Head of caudate nucleus (tissue), 42 donors: ENCODE data around the gene IL23A.

Experiments used
- DNase-seq, 42 donors: peaks; one replicate each; pipeline versions ENCODE4 v3.0.0 to v3.0.0-alpha.2; 2020 to 2021; ENCODE audit warnings: mixed read lengths in 7 of 42
- intact Hi-C: fragments of 100-400 bp; cut with DNase I; formaldehyde crosslinking; loops from one replicate; pipeline ENCODE4 v1.15.0; 2022

Gene IL23A

DNA sequence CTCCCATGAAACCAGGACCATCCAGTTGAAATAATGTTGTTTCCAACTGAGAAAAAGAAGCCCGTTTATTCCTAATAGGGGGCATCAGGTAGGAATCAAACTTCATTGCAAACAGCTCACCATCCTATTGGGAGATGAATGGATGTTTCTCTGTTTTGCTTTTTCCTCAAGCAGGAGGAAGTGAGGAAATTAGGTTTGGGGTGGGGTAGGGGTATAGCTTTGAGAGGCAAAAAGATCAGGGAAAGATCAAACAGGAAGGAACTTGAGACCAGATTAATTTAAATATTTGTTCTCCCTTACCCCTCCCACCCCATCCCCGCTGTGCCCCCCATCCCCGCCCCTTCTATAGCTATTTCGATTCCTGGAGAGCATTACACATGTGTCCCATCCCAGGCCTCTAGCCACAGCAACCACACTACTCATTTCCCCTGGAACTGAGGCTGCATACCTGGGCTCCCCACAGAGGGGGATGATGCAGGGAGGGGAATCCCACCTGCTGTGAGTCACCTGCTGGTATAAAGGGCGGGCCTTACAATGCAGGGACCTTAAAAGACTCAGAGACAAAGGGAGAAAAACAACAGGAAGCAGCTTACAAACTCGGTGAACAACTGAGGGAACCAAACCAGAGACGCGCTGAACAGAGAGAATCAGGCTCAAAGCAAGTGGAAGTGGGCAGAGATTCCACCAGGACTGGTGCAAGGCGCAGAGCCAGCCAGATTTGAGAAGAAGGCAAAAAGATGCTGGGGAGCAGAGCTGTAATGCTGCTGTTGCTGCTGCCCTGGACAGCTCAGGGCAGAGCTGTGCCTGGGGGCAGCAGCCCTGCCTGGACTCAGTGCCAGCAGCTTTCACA lies at the start of gene IL23A:
Gene IL23A, plus strand, starts transcription at position 577 of the 850 bp plus-strand sequence. Its CDS starts 161 bp downstream, at position 738.
- no peak for DNase-seq
- intact Hi-C loops: no loop called here

GRCh38 chr12:56293795-56294194 lies 44.9 kb upstream of the IL23A start:
- no peak for DNase-seq
- intact Hi-C loops: no loop called here

DNA sequence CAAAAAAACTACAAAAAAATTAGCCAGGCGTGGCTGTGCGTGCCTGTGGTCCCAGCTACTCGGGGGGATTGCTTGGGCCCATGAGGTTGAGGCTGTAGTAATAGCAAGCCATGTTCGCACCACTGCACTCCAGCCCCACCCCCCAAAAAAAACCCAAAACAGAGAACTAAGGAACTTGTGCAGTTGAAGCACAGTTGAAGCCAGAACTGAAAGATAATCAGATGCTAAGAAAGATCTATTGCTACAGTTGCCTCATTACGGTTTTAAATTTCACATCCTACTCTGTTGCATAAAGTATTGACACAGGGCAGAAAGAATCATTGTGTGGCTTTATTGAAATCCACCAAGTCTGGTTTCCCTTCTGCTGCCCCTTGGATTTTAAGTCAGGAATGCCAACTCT lies 42.4 kb upstream of the IL23A start:
- no peak for DNase-seq
- intact Hi-C loops: loop anchor here (5.0 kb wide), 1 partner anchor 39 kb away; the partner anchor contains the start of gene ANKRD52

GRCh38 chr12:56297400-56297799 lies 41.3 kb upstream of the IL23A start:
- intact Hi-C loops: loop anchor here (5.0 kb wide), 1 partner anchor 40 kb away; the partner anchor contains the start of gene ANKRD52
- DNase-seq: no peak

- intact Hi-C loops: loop anchor here (5.0 kb wide), 1 partner anchor 42 kb away; the partner anchor contains the start of gene ANKRD52
- no peak for DNase-seq
These were observed 39.9 kb upstream of the IL23A start for GRCh38 chr12:56298828-56299227.

DNA sequence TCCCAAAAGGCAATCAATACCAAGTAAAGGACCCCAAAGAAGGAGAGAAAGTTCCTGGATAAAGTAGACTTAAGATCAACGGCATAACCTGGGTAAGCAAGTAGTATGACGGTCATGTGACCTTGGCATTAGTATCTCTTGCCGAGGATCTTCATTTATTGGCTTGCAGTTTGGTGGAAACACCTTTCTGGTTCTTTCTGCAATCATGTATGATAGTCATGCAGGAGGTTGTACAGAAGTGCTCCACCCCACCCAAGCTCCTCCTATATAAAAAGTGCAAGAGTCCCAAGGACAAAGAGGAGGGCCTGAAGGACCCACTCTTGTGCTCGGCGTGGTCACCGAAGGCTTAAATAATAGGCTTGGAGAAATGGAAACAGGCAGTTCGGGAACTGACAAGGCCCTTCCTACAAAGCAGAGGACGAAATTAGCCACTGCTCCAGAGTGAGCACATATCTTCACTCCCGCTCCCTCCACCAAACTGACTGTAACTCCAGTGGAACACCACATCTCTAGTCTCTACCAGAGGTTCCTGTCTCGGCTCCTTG lies 39.3 kb upstream of the IL23A start:
- peak in 8 of 42 donors; percentile 7 to 46 (median 14) for DNase-seq

GRCh38 chr12:56299853-56300643 lies 38.6 kb upstream of the IL23A start, which contains the start of gene CS:
CS (minus strand) TSS chr12:56300330; CDS start chr12:56300201, 129 bp downstream.
- intact Hi-C loops: loop anchor here (5.0 kb wide), 1 partner anchor 43 kb away; the partner anchor contains the start of gene ANKRD52
- DNase-seq: peak; percentile 97 to 100 (median 99)

More for the DNA sequence above, 39.3 kb upstream of the IL23A start:
- intact Hi-C loops: loop anchor here (5.0 kb wide), 1 partner anchor 42 kb away; the partner anchor contains the start of gene ANKRD52

- peak in 2 of 42 donors; percentile 19 to 24 for DNase-seq
- intact Hi-C loops: no loop called here
These were observed 37.8 kb upstream of the IL23A start for GRCh38 chr12:56300644-56301464.

- no peak for DNase-seq
- intact Hi-C loops: no loop called here
These were observed 34.4 kb upstream of the IL23A start for GRCh38 chr12:56304276-56304675.

GRCh38 chr12:56304872-56305590 lies 33.7 kb upstream of the IL23A start:
- intact Hi-C loops: no loop called here
- no peak for DNase-seq

GRCh38 chr12:56307221-56307965 lies 31.3 kb upstream of the IL23A start:
- no peak for DNase-seq
- intact Hi-C loops: no loop called here

- no peak for DNase-seq
- intact Hi-C loops: no loop called here
These were observed 30.0 kb upstream of the IL23A start for GRCh38 chr12:56308714-56309113.

- no peak for DNase-seq
- intact Hi-C loops: no loop called here
These were observed 27.7 kb upstream of the IL23A start for GRCh38 chr12:56311003-56311402.

DNA sequence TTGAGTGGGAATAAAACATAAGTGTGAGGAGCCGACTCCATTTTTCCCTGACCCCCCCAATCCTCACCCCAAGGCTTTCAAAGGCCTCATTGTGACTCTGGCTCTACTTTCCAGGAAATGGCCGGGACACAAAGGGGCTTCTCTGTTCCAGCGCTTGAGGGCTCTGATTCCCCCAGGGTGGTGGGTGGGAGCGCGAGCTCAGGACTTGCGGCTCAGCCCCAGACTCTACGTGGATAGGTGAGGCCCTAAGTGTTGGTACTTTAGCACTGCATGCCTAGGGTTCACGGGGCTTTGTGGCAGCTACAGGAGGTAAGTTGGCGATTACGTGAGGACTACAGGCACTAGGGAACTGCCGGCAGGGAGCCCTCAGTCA lies 23.4 kb upstream of the IL23A start:
- intact Hi-C loops: no loop called here
- DNase-seq: peak in 39 of 42 donors; percentile 22 to 85 (median 62)

DNA sequence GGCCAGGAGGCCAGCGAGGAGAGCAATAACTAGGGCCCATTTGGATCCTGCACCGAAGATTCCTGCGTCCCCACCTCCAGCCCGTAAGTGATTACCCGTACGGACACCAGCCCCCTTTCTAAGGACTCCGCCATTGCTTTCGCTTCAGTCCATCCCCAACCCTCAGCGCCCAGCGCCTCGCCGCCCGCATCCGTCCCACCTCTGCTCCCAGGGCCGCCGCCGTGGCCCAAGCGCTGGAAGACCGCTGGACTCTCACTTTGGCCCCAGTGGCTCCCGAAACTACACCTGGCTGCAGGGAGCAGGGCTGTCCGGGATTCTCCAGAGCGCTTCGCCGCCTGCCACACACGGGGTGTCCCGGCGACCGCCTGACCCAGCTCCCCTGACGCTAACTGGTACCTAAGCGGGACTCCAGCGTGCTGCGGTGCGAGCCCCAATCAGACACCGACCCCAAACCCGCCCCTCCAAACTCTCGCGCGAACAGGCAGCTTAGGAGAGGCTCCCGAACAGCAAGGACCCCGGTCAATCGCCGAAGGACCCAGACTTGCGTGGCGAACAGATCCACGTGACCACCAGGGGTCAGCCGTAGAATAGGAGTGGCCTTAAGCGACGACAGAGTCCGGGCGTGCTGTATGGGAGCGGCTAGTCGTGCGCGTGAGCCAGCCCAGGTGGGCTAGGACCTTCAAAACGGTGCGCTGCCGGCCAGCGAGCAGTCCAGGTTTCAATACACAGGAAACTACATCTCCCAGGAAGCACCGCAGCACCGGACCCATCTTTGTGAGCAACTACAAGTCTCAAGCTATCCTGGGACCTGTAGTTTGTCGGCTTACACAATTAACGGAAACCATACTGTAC lies 22.8 kb upstream of the IL23A start, which contains the start of gene CNPY2:
Gene CNPY2, minus strand, starts transcription at position 367 of the 852 bp plus-strand sequence. CDS start 771 bp downstream, outside the sequence.
- intact Hi-C loops: no loop called here
- peak; percentile 83 to 99 (median 92) for DNase-seq

- intact Hi-C loops: no loop called here
- DNase-seq: no peak
These were observed 21.0 kb upstream of the IL23A start for GRCh38 chr12:56317675-56318074.
